K562 (cell line): Measurements from ENCODE around the gene GATA6. TPM values are rescaled to one million over a fixed set of nuclear protein-coding genes. Genes with fewer than 3 reads are reported as not detected.

ENCODE experiments used
- ATAC-seq: fragments of 200-7000 bp; cut with Tn5 transposase; 3 replicates; pipeline ENCODE4 v1.9.1; 2020; ENCODE audit warnings: moderate library complexity
- BruUV-seq: library from RNA; stranded (reverse); fragments of 400-500 nt; replicated peaks from 2 replicates; lab custom pipeline; 2021; lab: Mats Ljungman, UMichigan
- CTCF ChIA-PET: fragments of 300-600 bp; formaldehyde crosslinking; extraction: SDS; loops from one replicate; lab custom pipeline; 2021; ENCODE audit warnings: low intra/inter-chr PET ratio; lab: Yijun Ruan, JAX
- POLR2A ChIA-PET: fragments of 300-600, 350-650 bp; sonication (Branson Sonifier 250); formaldehyde crosslinking; extraction: SDS; loops from one replicate; lab custom pipeline; 2021; ENCODE audit warnings: antibody characterized with exemption, inconsistent platforms; lab: Yijun Ruan, JAX
- DNase-seq, 4 experiments: peaks; one replicate each; pipeline versions ENCODE4 v3.0.0 to v3.0.0-alpha.2; 2011 to 2018; ENCODE audit warnings: low spot score in 3 of 4, mixed read lengths in 3 of 4; ENCODE audit errors: extremely low read depth in 1 of 4
- FAIRE-seq: peaks from 2 replicates; lab custom pipeline; 2011; peaks lifted over from hg19 to GRCh38; lab: Jason Lieb, UNC
- H2AFZ ChIP-seq: 2 replicates; pipeline ENCODE4 v1.6.0; 2011; ENCODE audit warnings: low read depth, low read length, control low read depth, inconsistent platforms
- H3K27ac ChIP-seq: fragments of 200-600 bp; 3 replicates; pipeline ENCODE4 v1.8.0; 2011; ENCODE audit warnings: low read depth, mild to moderate bottlenecking, control low read depth, inconsistent platforms, low read length, moderate library complexity, mixed read lengths; ENCODE audit errors: extremely low read depth
- H3K27me3 ChIP-seq, 2 experiments: fragments of 300-600 bp in 1 of 2; 2 replicates in 1 of 2; 3 replicates in 1 of 2; pipeline versions ENCODE4 v1.6.0 to v1.8.0; 2011; ENCODE audit warnings: inconsistent platforms in 2 of 2, low read length in 2 of 2, mild to moderate bottlenecking in 1 of 2, mixed read lengths in 1 of 2, moderate library complexity in 1 of 2; ENCODE audit not compliant: control insufficient read depth in 2 of 2, insufficient read depth in 2 of 2
- H3K36me3 ChIP-seq: fragments of 300-600 bp; 3 replicates; pipeline ENCODE4 v1.8.0; 2011; ENCODE audit warnings: mild to moderate bottlenecking, low read length, inconsistent platforms; ENCODE audit not compliant: control insufficient read depth, insufficient read depth
- H3K4me1 ChIP-seq, 2 experiments: fragments of 200-600 bp in 1 of 2; replicated peaks in 1 of 2; 2 replicates in 1 of 2; 3 replicates in 1 of 2; pipeline versions ENCODE4 v1.5.1 to v1.8.0; 2011; ENCODE audit warnings: inconsistent platforms in 2 of 2, low read length in 2 of 2, mild to moderate bottlenecking in 1 of 2, mixed read lengths in 1 of 2, moderate library complexity in 1 of 2; ENCODE audit not compliant: control insufficient read depth in 2 of 2, insufficient read depth in 2 of 2
- H3K4me2 ChIP-seq: 2 replicates; pipeline ENCODE4 v1.6.1; 2011; ENCODE audit warnings: low read length, control low read depth, inconsistent platforms, mixed read lengths; ENCODE audit not compliant: insufficient read depth
- H3K4me3 ChIP-seq: fragments of 200-600 bp; sonication (generic), shearing (Covaris generic); 2 replicates; pipeline ENCODE4 v1.5.1; 2016; ENCODE audit warnings: control low read depth, inconsistent platforms
- H3K79me2 ChIP-seq: fragments of 200-600 bp; 3 replicates; pipeline ENCODE4 v1.8.0; 2011; ENCODE audit warnings: low read length, inconsistent platforms; ENCODE audit not compliant: control insufficient read depth, insufficient read depth
- H3K9ac ChIP-seq, 2 experiments: 2 replicates each; pipeline versions ENCODE4 v1.6.0 to v1.6.1; 2011; ENCODE audit warnings: low read depth in 2 of 2, low read length in 2 of 2, control low read depth in 1 of 2, inconsistent platforms in 1 of 2, mild to moderate bottlenecking in 1 of 2, mixed read lengths in 1 of 2; ENCODE audit not compliant: insufficient read depth in 1 of 2
- H3K9me1 ChIP-seq: one replicate; pipeline ENCODE4 v1.6.0; 2011; ENCODE audit warnings: inconsistent platforms, mild to moderate bottlenecking, low read length, moderate library complexity; ENCODE audit not compliant: control insufficient read depth, insufficient read depth
- H3K9me3 ChIP-seq: replicated peaks from 2 replicates; pipeline ENCODE4 v1.5.1; 2011; ENCODE audit warnings: low read depth, low read length, inconsistent platforms; ENCODE audit not compliant: control insufficient read depth, insufficient read depth
- H4K20me1 ChIP-seq: replicated peaks from 2 replicates; pipeline ENCODE4 v1.6.1; 2011; ENCODE audit warnings: low read length, inconsistent platforms, mixed read lengths; ENCODE audit not compliant: control insufficient read depth, insufficient read depth
- ATF3 ChIP-seq, 2 experiments: fragments of 450-650 bp in 1 of 2; sonication (generic) in 1 of 2; formaldehyde crosslinking in 1 of 2; IDR thresholded peaks in 1 of 2; conservative IDR thresholded peaks in 1 of 2; 2 replicates each; pipeline versions ENCODE4 v1.6.1 to v1.8.1; 2016 to 2023; ENCODE audit warnings: mild to moderate bottlenecking in 2 of 2, moderate library complexity in 2 of 2, inconsistent platforms in 1 of 2, missing genetic modification reagents in 1 of 2
- ZFP1 ChIP-seq: fragments of 450-650 bp; formaldehyde crosslinking; IDR thresholded peaks from 2 replicates; pipeline ENCODE4 v1.4.0; 2020; ENCODE audit warnings: mild to moderate bottlenecking, mixed read lengths
- WGBS: fragments of 100-300 bp; shearing (Covaris generic); methylation state at CpG from one replicate; pipeline ENCODE4 v1.1.6; 2016; ENCODE audit warnings: low coverage, mixed read lengths; ENCODE audit not compliant: insufficient coverage; ENCODE audit errors: missing lambda C conversion rate; 5-methylcytosine and 5-hydroxymethylcytosine counted together
- in situ Hi-C: fragments of 300-500 bp; cut with MboI; formaldehyde crosslinking; loops from 4 replicates; pipeline ENCODE4 v1.15.0; 2018; ENCODE audit warnings: inconsistent platforms, mixed read lengths
- intact Hi-C: fragments of 100-400 bp; cut with micrococcal nuclease; formaldehyde crosslinking; loops from 2 replicates; pipeline ENCODE4 v1.14.2; 2022
- polyA plus RNA-seq, 8 experiments: library from polyadenylated mRNA; depleted of rRNA in 4 of 8; stranded (reverse) in 5 of 8; unstranded in 3 of 8; fragments of >200 nt; fragmentation: Nextera tagmentation in 2 of 8; fragmentation: Illumina TruSeq in 1 of 8; extraction: Ambion mirVana in 2 of 8; extraction: Trizol in 1 of 8; gene quantifications; 2 replicates each; pipeline versions ENCODE4 v1.2.1 to v1.2.3, GENCODE V29; 2011 to 2014; ENCODE audit warnings: inconsistent platforms in 1 of 8, missing spikeins in 1 of 8
- total RNA-seq, 7 experiments: library from RNA; depleted of rRNA in 6 of 7; stranded (reverse); fragments of >200 nt in 6 of 7; fragmentation: Illumina TruSeq in 2 of 7; extraction: Trizol in 2 of 7; gene quantifications; 2 replicates each; pipeline versions ENCODE4 v1.2.1 to v1.2.3, GENCODE V29; 2011 to 2021; ENCODE audit warnings: low replicate concordance in 1 of 7

The GATA6 gene
- total and polyA plus RNA-seq, 9 of the 15 experiments (the other 6 are each of a cell fraction or from before 2014, with no cell fraction given), result 0.01 to 0.24 (median 0.16) TPM; not detected in 5

- H3K27ac ChIP-seq, result no peak overlapping the region
- no peak overlapping the region for H2AFZ ChIP-seq
- no peaks in the 10 kb centered on the region for H3K4me1 ChIP-seq
- H3K9me1 ChIP-seq, result no peaks in the 10 kb centered on the region
- ChIA-PET CTCF (no interaction called here), POLR2A (interaction anchor here (0.6 to 0.8 kb wide), 2 partner anchors 10 to 30 kb away, joined by 3 to 4 read pairs; no protein-coding TSS in a partner anchor)
- H4K20me1 ChIP-seq, result no peaks in the 10 kb centered on the region
- no peaks in the 10 kb centered on the region for H3K9me3 ChIP-seq
- intact Hi-C loops, result no loop called here
- H3K79me2 ChIP-seq, result no peaks in the 10 kb centered on the region
- in situ Hi-C loops, result no loop called here
- no peak overlapping the region for H3K9ac ChIP-seq
- H3K4me2 ChIP-seq, result no peak overlapping the region
- 1% methylated on average over 4 of the region's 4 CpGs for WGBS
- no peak overlapping the region for H3K4me3 ChIP-seq
- BruUV-seq, result no TSS peak
- H3K27me3 ChIP-seq, result peaks cover 10 to 38% of the 10 kb centered on the region in 2 experiments; a peak in 4 of 5 replicates
- DNase-seq (peak in 1 of 4 experiments; percentile 2), FAIRE-seq (no peak), ATAC-seq (no peak)
- TF ChIP-seq ZFP1 (CRISPR knock-in tag) (no peak), ATF3 (IDR thresholded peaks at IDR 0.05) (peak; percentile 49), ATF3 (CRISPR knock-in tag; conservative IDR thresholded peaks at IDR 0.05) (no peak)
- TF ChIP-seq, all 486 proteins: peak for 1
- H3K36me3 ChIP-seq, result no peaks in the 10 kb centered on the region
Observed at GRCh38 chr18:22141211-22141610, 28.2 kb upstream of the GATA6 start.
